Mucosa of descending colon (tissue), 3 donors: ENCODE measurements around the gene GNB1L. TPM values are rescaled to one million over a fixed set of nuclear protein-coding genes. Genes with fewer than 3 reads are reported as not detected.

ENCODE experiments used
- ATAC-seq: fragments of 200-7000 bp; cut with Tn5 transposase; one replicate; pipeline ENCODE4 v1.9.1; 2020; ENCODE audit warnings: mild to moderate bottlenecking, moderate library complexity
- DNase-seq, 3 donors: peaks; one replicate each; pipeline ENCODE4 v3.0.0-alpha.2; 2020
- H3K36me3 ChIP-seq: fragments of 200-600 bp; one replicate; pipeline ENCODE4 v1.8.0; 2021; ENCODE audit warnings: low read depth, mild to moderate bottlenecking
- H3K4me1 ChIP-seq: fragments of 200-600 bp; one replicate; pipeline ENCODE4 v1.8.0; 2021; ENCODE audit warnings: low read depth, mild to moderate bottlenecking
- H3K4me3 ChIP-seq: fragments of 200-600 bp; one replicate; pipeline ENCODE4 v1.8.0; 2021; ENCODE audit warnings: mild to moderate bottlenecking
- H3K9me3 ChIP-seq: fragments of 200-600 bp; one replicate; pipeline ENCODE4 v1.8.0; 2021; ENCODE audit warnings: mild to moderate bottlenecking
- CTCF ChIP-seq: fragments of 200-600 bp; IDR thresholded peaks from one replicate; pipeline ENCODE4 v1.8.0; 2022; ENCODE audit warnings: antibody characterized with exemption, mild to moderate bottlenecking
- intact Hi-C, 2 donors: fragments of 100-400 bp; cut with DNase I in 1 of 2; cut with micrococcal nuclease in 1 of 2; formaldehyde crosslinking; loops; one replicate each; pipeline versions ENCODE4 v1.11.0 to v1.11.1; 2022; cut with DNase I, micrococcal nuclease
- total RNA-seq, 3 donors: library from RNA; stranded (reverse); fragmentation: NEBNext Ultra II Directional in 2 of 3; extraction: Animal tissue kit (Norgen Biotek cat#: 25700) in 2 of 3; gene quantifications; one replicate each; pipeline versions ENCODE4 v1.2.1 to v1.2.4, GENCODE V29; 2021 to 2023
- donor health status: DM: no; HTN: no; CAD: no; lungs with moderate emphysema.
- donor health status: DM: no; HTN: no; CAD: no.
- donor health status: DM: no; HTN: yes; CAD: no.

GNB1L gene
- total RNA-seq, 3 donors from 2014 or later = 2.7 to 4.7 (median 3.4) TPM

- Histone ChIP-seq H3K4me1 (peaks cover 4% of the 10 kb centered on the region), H3K4me3 (no peak overlapping the region), H3K36me3 (no peaks in the 10 kb centered on the region), H3K9me3 (no peaks in the 10 kb centered on the region)
- no peak for TF ChIP-seq CTCF
- intact Hi-C loops = no loop called here
- DNase-seq (no peak), ATAC-seq (no peak)
These were observed 42.1 kb upstream of the GNB1L start for GRCh38 chr22:19896665-19897355.

GRCh38 chr22:19895160-19895849 is 40.6 kb upstream of the GNB1L start:
- Histone ChIP-seq H3K4me3 (no peak overlapping the region), H3K4me1 (no peaks in the 10 kb centered on the region), H3K36me3 (no peaks in the 10 kb centered on the region), H3K9me3 (no peaks in the 10 kb centered on the region)
- TF ChIP-seq CTCF = no peak
- intact Hi-C loops = no loop called here
- DNase-seq (peak in 1 of 3 donors; percentile 45), ATAC-seq (no peak)

- Histone ChIP-seq H3K36me3 (no peaks in the 10 kb centered on the region), H3K4me3 (no peak overlapping the region), H3K4me1 (no peaks in the 10 kb centered on the region), H3K9me3 (no peaks in the 10 kb centered on the region)
- peak in 1 of 3 donors; percentile 48 for DNase-seq
- intact Hi-C loops = no loop called here
- TF ChIP-seq CTCF = no peak
- no peak for ATAC-seq
These were observed 38.7 kb upstream of the GNB1L start for GRCh38 chr22:19893363-19893762.

- intact Hi-C loops = no loop called here
- Histone ChIP-seq H3K9me3 (no peaks in the 10 kb centered on the region), H3K36me3 (no peaks in the 10 kb centered on the region), H3K4me3 (no peak overlapping the region), H3K4me1 (no peaks in the 10 kb centered on the region)
- ATAC-seq = no peak
- no peak for TF ChIP-seq CTCF
- no peak for DNase-seq
These were observed 38.3 kb upstream of the GNB1L start for GRCh38 chr22:19892925-19893324.

- no peak overlapping the region for H3K4me3 ChIP-seq
- no peak for TF ChIP-seq CTCF
- no peaks in the 10 kb centered on the region for H3K36me3 ChIP-seq
- ATAC-seq (peak; percentile 36), DNase-seq (peak in 1 of 3 donors; percentile 63)
- H3K9me3 ChIP-seq = no peaks in the 10 kb centered on the region
- no peaks in the 10 kb centered on the region for H3K4me1 ChIP-seq
- intact Hi-C loops = no loop called here
These were observed 37.7 kb upstream of the GNB1L start for GRCh38 chr22:19892257-19892879.
